Measurements from ENCODE around the gene COPS3.
A peak's percentile ranks its signal among the peaks of the same experiment; 100 is the strongest.

COPS3 gene

DNA sequence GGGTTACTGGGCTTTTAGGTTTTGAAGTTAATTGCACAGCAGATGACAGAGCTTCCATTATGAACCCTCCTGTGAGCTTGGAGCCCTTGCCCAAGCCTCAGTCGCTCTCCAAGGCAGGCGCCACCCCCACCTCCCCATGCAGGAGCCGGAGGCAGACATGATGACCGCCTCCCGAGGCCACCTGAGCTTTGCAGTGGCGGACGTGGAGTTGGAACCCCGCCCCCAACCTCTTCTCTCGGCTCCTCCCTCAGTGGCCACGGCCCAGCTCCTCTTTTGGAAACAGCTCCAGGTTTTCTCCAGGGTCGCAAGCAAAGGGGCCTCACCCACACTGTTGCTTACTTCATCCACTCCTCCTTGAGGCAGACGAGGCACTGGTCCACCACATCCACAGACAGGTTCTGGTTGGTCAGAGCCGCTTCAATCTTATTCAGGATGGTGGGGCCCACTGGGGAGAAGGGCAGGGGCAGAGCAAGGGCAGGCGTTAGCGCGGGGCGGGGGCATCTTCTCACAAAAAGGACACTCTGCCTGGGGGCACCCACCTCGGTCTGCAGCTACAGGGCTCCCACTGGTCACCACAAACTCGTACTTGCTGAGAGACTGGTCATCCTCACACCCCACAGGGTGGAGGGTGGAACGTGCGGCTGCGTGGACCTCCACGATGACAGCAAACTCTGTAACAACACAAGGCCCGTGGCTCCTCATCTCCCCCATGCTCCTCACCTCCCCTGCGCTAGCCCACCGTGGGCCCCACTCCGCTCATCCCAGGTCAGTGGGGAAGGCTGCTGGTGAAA lies 66.2 kb downstream of the COPS3 start:
- DNase-seq, result no peak

DNA sequence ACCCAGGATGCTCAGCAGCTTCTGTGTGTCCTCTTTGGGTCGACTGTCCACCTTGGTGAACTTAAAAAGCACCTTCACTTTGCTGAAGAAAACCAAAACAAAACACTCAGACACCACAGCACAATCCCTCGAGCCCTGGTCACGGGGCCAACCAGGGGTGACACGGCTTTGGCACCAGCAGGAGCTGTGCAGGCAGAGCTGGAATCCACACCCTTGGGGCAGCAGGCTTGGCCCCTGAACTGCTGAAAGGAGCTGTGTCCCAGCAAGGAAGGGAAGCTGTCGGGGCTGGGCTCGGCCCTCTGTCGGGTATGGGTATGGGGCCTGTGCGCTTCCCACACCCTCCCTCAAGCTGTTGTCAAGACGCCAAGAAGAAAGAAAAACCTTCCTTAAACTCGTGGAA lies 67.3 kb downstream of the COPS3 start:
- DNase-seq, result no peak

DNA sequence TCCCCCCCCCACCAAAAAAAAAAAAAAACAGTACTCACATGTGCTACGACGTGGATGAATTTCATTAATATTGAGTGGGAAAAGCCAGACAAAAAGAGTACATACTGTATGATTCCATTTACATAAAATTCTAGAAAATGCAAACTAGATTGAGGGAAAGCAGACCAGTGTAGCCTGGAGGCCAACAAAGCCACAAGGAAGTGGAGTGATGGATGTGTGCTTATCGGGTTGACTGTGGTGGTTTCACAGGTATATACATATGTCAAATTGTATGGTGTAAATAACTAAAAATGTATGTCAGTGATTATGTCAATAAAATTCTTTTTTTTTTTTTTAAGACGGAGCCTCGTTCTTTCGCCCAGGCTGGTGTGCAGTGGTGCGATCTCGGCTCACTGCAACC lies 73.0 kb downstream of the COPS3 start:
- DNase-seq, result no peak

DNA sequence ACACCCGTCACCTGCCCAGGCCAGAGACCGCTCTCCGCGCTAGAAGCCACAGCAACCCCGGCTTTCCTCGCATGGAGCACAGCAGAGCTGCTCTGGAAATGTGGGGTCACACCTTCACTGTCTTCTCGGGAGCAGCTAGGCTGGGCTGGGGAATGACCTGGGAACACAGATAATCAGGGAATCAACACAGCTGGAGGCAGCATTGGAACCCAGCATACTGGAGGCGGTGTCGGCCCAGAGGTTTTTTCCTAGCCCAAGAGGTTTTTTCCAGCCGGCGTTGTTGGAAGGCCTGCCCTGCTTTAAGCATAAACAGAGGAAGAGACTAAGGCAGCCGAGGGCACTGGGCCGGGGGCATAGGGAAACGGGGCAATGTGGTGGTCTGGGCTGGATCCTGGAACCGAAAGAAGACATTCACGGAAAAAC lies 74.1 kb downstream of the COPS3 start:
- no peak for DNase-seq

DNA sequence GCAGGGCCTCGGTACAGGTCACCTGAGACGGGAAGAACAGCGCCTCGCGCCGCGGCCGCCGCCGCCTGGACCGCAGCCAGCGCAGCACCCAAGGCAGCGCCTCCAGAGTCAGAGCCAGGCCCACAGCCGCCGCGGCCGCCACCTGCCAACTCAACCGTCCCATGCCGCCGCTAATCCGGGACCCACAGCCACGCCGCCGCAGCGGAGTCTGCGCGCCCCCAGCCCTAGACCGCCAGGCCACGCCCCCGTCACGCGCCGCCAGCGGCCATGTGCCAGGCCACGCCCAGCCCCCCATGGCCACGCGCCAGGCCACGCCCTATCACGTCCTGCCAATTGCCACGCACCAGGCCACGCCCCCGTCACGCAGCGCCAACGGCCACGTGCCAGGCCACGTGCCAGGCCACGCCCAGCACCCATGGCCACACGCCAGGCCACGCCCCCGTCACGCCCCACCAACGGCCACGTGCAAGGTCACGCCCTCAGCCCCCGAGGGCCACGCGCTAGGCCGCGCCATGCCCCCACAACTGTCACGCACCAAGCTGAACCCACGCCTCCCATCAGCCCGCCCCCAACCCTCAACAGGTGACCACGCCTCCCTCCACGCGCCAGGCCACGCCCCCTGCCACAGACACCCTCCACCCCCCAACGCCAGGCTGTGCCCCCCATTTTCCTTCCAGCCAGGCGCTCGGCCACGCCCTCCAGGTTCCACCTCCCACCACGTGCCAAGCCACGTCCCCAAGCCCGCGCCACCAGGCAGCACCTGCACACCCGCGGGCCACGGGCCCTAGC lies 74.7 kb downstream of the COPS3 start, which contains the start of gene PLD6:
TSS of gene PLD6 (minus strand) at position 210 of the 789 bp plus-strand sequence. CDS start at position 163, 47 bp downstream.
- DNase-seq, result peak; percentile 41

DNA sequence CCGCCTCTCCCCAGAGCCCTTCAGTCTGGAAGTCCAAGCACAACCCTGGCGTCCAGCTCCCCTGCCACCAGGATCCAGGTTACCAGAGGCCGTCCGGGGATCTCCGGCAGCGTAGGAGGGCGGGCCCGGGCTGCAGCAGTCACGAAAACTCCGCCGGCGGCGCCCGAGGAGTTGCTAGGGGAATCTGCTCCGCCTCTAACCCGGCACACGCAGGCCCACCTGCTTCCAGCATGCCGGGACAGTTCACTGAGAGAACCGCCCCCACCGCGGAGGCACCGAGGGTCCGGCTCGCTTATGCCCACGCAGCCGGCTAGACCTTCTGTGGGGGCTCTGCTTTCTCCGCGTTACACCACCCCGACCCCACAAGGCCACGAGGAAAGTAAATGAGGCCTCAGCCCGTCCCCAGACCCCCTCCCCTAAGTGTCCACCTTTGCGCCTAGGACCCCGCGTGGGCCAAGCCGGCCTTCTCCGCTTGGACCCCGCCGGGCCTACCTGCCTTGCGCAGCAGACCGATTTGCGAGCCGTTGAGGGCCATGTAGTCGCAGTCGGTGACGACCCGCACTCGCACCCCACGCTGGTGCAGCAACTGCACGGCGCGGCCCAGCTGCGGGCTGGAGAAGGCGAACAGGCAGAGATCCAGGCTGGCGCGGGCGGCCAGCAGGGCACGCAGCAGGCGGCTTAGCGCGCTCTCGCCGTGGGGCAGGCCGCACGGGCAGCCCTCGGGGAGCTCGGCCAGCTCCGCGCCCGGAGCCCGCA lies 75.5 kb downstream of the COPS3 start:
- peak; percentile 15 for DNase-seq

DNA sequence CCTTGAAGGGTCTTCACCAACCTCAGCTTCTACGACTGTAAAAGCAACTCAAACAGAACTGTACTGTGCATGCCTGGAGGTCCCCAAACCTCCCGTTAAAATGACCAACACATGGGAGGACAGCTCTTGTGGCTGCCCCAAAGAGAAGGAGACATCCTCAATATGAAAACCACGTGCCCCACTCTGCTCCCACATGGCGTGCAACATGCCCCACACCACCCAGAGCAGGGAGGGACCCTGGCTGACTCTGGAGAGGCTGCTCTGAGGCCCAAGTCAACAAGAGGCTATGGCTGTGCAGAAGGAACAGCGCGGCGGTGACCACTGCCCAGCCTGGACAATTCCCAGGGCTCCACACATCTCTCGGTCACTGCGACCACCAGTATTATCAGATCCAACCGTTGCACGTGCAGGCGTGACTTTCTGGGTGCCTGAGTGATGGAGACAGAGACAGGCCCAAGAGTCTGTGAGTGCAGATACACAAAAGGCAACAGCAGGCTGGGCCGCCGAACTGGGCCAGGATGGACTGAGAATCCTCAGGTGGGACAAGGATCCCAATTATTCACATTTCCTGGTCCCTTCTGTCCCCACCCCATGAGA lies 76.3 kb downstream of the COPS3 start:
- no peak for DNase-seq

DNA sequence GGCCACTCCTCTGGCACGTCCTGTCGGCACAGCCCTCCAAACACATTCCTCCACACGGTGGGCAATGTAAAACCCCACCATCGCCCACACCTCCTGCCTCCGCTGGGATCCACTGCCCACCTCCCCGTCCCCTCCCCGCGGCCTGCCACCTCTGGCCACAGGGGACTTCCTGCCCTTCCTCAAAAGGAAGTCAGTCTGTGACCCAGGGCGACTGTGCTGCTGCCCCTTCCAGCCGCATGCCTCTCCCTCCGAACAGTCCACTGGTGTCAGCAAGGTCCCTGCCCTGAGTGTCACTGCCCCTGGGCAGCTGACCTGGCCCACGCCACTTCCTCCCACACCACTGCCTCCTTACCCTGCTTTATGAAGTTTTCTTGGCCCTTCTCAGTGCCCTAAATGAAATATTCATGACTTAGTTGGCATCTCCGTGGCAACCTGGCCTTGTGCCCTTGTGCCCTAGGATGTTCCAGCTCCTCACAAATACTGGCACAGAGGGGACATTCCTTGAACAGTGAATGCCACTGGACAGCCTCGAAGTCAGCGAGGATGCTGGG lies 76.9 kb downstream of the COPS3 start:
- no peak for DNase-seq

DNA sequence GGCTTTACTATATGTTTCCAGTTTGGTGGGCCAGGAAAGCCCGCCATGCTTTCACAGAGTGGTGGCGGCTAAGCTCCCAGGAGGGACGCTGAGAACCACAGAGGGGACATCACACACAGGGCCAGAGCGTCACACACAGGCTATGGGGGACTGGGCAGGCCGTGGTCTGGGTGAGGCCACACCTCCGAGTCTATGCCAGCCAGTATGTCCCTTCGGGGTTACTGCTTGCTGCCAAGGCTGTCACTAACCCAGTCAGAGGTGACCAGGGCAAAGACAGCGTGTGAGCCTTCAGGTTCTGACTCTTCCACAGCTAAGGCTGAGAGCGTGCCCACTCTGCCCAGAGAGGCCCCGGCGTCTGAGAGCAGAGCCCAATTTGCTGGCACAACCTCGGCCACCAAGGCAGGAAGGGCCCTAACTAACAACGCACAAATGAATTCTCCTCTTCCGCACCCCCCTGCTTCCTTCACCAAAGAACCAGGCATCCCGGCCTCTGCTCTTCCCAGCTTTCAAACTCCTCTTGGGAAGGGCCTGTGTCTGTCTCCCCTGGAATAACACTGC lies 77.8 kb downstream of the COPS3 start:
- DNase-seq, result no peak

DNA sequence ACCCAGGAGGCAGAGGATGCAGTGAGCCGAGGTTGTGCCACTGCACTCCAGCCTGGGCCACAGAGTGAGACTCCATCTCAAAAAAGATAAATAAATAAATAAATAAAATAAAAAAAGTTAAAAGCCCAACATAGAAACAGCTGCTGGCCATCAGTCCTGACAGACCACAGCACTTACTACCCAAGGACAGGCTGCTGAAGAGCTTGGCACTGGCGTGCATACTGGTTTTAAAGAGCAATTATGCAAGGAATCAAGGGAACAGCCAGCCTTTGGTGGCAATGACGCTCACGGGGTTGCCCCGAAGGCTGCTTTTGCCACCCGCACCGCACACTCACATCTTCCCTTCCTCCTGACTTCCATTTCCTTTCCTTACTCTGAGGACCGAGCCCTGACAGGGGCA lies 79.1 kb downstream of the COPS3 start:
- no peak for DNase-seq

DNA sequence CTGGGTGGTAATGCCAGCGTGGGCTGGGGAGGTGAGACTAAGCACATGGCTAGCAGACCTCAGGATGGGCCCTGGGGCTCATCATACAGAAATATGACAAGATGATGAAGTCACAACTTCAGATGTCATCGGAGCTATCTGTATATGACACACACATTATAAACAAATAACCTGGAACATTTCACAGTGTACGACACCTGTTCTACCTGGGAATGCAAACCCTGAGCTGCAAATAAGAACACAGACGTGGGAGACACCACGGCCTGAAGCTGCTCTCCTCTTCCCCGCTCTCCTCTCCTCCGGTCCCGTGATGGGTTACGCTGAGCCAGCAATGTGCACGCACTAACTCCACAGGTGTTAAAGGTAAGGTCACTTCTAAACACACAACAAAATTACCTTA lies 79.8 kb downstream of the COPS3 start:
- no peak for DNase-seq

DNA sequence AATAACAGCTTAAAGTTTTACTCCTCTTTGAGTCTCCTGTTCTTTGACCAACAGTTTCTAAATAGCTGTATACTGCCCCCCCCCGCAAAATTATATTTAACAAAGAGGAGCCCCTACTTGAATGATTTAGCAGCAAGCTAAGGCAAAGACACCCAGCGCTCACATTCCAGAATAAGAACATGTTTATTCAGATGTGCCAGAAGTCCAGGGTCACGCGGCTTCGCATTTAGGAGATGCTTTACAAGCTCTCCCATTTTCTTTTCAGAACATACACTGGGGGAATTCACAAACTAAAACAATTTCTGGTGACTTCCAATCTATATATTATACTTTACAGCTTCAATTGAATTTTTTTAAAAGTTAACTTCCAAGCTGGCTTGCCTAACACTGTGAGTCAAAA lies 80.2 kb downstream of the COPS3 start:
- DNase-seq, result no peak

DNA sequence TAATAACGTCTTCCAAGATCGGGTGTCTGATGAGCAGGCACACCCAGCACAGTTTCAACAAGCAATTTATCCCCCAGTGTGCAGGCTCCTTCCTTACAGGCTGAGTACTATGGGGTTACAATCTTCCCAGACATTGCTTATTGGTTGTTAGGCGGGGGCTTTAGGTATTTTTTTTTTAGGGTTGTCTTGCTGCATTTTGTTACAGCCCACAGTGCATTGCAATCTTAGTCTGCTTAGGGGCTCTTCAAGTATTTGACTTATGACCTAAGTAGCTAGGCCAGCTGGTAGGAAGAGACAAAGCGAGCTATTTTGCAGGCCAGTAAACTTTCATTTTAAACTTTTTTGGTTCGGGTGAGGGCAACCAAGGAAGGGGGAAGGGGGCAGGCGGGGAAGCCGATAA lies 80.7 kb downstream of the COPS3 start:
- no peak for DNase-seq

DNA sequence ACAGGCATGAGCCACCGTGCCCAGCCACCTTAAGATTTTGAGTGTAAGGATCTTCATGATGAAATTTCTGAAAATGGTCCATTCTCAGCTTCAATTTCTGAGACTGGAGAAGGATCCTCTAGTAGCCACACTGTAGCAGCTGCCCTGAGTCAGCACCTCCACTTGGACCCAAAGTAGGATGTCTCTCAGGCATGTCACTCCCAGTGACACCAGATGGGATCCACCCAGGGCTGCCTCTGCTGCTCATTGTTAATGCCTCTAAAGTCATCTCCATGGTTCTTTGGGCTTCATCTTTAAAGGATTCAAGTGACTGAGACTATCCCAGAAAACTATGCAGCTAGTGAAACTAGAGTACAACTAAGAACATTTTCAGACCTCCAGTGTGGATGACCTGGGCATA lies 82.8 kb downstream of the COPS3 start:
- no peak for DNase-seq

DNA sequence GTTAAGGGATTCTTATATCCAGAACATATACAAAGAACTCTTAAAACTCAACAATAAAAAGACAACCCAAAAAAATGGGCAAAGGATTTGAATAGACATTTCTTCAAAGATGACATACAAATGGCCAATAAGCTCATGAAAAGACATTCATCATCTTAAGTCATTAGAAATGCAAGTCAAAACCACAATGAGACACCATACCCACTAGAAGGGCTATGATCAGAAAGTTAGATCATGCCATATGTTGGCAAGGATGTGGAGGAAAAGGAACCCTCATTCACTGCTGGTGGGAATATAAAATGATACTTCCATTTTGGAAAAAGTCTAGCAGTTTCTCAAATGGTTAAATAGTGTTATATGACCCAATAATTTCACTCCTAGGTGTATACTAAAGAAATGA lies 84.3 kb downstream of the COPS3 start:
- no peak for DNase-seq

Data from NCI-H510A (cell line).